GM10266 (cell line): Measurements from ENCODE around the gene SLC12A9.

ENCODE experiments used
- DNase-seq: peaks from one replicate; pipeline ENCODE4 v3.0.0; 2012; ENCODE audit errors: extremely low spot score
- CTCF ChIP-seq: IDR thresholded peaks from 2 replicates; pipeline ENCODE4 v1.5.1; 2012; ENCODE audit warnings: mild to moderate bottlenecking, low read depth; ENCODE audit not compliant: control insufficient read depth, insufficient read depth; ENCODE audit errors: missing control alignments

SLC12A9 gene

DNA sequence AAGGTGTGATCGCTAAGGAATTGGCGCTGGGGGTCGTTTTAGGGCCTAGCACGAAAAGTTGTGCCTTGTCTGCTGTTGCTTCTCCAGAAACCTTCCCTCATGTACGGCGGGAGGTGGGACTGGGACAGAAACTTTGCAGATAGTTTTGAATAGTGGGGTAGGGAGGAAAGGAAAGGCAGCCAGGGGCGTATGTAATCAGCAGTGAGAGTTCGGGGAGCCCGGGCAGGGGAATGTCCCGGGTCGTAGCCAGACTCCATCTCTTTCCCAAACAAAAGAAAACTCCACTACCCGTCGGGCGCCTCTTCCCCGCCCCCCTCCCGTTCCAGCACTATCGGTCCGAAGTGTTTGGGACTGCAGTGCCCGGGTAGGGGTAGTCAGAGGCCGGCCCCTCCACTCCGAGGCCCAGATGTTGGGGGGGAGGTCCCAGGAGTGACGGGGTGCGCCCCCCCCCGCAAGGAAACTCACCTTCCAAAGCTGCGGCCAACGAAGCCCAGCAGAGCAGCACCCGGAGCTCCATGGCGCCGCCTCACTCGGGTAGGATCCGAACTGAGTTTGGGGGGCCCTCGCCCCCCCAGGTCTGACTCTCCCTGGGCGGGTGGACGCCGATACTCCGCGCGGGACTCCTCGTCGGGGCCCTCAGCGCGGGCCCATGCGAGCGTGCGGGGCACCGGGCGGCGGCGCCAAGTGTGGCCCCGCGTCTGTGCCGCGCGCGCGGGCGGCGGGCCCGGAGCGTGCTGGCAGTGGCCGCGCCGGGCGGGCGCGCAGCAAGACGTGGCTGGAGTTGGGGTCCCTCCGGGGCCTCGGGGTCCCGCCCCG lies 25.8 kb upstream of the SLC12A9 start:
- DNase-seq = peak; percentile 27

DNA sequence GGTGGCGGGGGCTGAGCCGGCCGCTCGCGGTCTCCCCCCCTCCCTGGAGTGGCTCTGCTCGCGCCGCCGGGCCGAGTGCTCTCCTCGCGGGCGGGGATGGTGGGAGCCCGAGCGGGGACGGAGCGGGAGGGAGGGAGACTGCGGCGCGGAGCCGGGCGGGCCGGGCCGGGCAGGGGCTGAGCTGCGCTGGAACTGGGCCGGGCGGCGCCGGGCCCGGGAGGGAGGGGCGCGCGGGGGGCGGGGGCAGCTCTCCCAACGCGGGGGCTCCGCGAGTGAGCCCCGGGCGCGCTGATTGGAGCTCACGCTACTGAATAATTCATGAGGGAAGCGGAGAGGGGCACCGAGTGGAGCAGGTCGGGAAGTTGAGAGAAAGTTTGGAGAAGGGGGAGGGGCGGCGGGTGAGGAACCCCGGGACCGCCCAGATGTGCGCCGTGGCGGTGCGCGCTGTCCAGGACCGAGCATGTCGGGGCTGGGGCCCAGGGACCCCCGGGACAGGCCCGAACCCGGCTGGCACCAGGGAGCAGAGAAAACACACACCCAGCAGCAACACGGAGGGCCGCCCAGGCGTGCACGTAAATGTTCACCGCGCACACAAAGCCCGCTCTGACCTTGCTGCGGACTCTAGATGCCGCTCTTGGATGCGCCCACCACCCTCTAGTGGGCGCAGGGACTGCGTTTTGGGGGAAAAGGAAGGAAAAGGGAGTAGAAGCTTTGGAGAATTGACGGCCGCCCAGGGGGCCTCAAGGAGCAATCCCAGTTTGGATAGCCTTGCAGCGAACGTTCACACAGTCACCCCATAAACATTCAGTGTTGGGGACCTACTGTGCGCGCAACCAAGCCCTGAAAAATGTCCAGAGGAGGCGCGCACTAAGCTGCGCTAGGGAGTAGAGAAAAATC lies 24.9 kb upstream of the SLC12A9 start, which contains the start of gene EPHB4:
Gene EPHB4, minus strand, starts transcription at position 194 of the 897 bp plus-strand sequence. CDS start 493 bp downstream, outside the sequence.
- TF ChIP-seq CTCF = no peak
- DNase-seq = peak; percentile 8

More for the DNA sequence above, 25.8 kb upstream of the SLC12A9 start:
- TF ChIP-seq CTCF = no peak

- no peak for TF ChIP-seq CTCF
- DNase-seq = no peak
These were observed 23.3 kb upstream of the SLC12A9 start for GRCh38 chr7:100829150-100829716.

- TF ChIP-seq CTCF = no peak
- no peak for DNase-seq
These were observed 22.1 kb upstream of the SLC12A9 start for GRCh38 chr7:100830396-100830795.

DNA sequence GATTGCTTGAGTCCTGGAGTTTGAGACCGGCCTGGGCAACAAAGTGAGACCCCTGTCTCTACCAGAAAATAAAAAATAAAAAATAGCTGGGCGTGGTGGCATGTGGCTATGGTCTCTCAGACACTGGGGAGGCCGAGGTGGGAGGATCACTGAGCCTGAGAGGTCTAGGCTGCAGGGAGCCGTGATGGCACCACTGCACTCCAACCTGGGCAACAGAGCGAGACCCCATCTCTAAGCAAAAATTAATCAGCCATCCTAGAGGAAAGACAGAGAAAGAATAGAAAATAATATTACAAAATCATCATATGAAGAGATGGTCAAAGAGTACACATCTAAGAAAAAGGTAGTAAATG lies 20.3 kb upstream of the SLC12A9 start:
- TF ChIP-seq CTCF = no peak
- DNase-seq = no peak

GRCh38 chr7:100835903-100836811 lies 16.4 kb upstream of the SLC12A9 start:
- DNase-seq = no peak
- no peak for TF ChIP-seq CTCF
